CD4-positive, alpha-beta T cell treated with Interleukin-15 for 1 hour (primary cell): ENCODE measurements around the gene SLC22A12.

ENCODE experiments used
- DNase-seq: peaks from one replicate; pipeline ENCODE4 v3.0.0-alpha.2; 2020

SLC22A12 gene

DNA sequence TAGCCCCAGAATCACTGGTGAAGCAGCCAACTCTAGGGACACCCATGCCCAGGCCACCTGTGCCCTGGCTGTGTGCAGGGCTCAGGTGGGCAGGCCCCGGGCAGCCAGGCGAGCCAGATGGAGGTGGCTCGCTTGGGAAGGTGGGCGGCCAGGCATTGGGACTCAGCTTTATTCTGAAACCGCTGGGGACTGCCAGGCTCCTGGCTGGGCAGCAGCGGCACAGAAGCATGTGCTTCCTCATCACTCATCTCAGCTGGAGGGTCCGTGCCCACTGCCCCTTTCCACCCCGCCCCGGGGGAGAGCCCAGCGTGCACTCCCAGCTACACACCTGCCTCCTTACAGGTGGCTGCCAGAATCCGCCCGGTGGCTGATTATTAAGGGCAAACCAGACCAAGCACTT is 27.1 kb upstream of the SLC22A12 start:
- no peak for DNase-seq

DNA sequence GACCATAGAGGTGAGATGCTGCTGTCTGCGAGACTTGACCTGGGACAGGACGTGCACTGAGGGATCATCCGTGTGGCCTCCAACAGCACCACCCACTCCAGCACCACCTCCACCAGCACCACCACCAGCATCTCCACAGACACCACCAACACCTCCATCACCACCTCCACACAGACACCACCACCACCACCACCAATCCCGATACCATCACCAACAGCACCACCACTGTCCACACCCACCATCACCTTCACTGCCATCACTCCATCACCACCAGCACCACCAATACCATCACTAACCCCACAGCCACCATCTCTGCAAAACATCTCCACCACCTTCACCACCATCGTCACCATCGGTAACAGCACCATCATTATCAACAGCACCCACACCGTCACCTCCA is 26.6 kb upstream of the SLC22A12 start:
- DNase-seq = no peak

DNA sequence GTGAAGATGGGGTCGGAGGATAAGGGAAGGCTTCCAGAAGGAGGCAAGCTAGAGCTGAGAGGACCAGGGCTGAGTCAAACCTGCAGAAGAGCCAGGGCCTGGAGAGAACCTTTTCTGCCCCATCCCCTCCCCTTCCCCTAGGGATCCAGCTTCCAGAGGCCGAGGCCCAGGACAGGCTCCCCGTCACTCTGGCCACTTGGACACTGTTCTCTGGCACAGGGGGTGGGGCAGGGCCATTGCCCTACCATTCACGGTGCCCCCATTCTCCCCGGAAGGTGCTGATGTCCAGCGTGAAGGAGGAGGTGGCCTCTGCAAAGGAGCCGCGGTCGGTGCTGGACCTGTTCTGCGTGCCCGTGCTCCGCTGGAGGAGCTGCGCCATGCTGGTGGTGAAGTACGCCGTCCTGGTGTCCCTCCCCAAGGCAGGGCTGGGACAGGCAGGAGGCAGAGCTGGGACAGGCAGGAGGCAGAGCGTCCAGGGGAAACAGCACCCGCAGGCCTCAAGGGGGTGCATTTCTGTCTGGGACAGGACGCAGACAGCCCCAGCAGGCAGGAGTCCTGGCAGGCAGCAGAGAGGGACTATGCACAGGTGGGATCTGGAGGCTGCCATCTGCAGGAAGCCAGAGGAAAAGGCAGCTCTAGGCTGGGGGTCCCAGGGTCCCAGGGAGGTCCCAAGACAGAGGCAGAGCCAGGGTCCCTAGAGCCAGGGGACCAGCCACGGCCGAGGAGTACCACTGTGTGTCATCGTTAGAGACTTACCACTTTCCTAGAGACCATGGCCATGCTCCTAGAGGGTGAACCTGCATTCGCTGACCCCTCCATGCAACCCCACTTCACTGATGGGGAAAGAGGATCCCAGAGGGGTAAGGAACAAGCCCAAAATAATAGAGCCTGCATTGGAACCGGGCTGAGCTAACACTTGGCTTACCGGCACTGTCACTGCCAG is 25.8 kb upstream of the SLC22A12 start:
- no peak for DNase-seq

- no peak for DNase-seq
Observed at GRCh38 chr11:64566042-64566914, 24.7 kb upstream of the SLC22A12 start.

- no peak for DNase-seq
Observed at GRCh38 chr11:64566915-64567891, 23.8 kb upstream of the SLC22A12 start.

DNA sequence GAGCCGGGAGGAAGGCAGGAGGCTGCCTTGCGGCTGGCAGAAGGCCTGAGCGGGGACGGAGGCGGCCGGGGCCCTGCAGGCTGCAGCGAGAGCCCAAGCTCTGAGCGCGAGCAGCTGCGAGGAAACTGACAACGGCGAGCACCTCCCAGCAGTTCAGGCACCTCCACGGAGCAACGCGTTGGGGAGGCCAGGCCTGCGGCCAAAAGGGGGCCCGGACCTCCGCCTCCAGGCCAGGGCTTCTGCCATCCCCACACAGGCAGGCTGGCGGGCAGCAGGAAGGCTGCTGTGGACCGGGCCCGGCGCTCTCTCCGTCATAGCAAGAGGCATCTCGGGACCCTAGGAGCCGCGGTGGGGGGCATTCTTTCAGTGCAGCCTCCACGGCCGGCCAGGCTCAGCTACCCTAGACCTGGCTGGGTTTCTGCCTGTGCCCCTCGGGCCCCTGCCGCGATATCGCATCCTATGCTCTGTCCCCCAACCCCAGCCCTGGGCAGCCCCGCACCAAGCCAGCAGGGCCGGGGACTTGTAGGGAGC is 22.9 kb upstream of the SLC22A12 start:
- no peak for DNase-seq

DNA sequence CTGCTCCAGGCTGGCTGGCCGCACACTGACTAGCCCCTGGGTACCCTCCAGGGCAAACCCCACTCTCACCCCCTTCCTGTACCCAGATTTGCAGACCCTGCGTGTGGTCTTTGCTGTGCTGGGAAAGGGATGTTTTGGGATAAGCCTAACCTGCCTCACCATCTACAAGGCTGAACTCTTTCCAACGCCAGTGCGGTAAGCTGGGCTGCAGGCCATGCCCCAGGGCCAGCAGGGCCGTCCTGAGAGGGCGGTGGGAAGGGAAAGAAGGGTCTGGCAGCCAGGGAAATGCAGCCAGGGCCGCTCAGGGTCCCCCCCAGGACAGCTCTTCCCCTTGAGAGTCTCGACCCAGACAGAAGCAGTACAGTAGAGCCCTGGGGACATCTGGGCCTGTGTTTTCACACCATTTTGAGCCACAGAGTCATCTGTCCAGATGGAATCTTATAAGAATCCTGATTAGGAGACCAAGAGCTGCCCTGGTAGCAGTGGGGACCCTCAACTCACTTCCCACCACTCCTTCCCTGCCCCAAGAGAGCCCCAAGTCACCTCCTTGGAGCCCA is 22.4 kb upstream of the SLC22A12 start:
- no peak for DNase-seq

GRCh38 chr11:64569300-64569970 is 21.6 kb upstream of the SLC22A12 start:
- DNase-seq = no peak

DNA sequence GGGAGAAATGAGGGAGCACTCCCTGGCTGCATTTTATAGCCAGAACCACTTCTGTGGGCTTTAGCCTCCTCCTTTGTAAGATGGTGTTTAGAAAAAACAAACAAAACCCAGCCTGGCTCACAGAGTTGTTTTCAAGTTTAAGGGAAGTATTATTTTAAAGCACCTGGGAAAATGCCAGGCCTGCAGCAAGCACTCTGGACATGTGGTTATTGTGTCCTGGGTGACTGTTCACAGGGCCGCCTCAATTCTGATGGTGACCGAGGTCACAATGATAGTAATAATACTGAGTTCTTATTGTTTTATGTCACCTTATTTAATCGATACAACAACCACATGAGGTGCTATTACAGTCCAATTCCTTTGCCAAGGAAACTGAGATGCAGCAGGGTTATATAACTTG is 20.7 kb upstream of the SLC22A12 start:
- no peak for DNase-seq

DNA sequence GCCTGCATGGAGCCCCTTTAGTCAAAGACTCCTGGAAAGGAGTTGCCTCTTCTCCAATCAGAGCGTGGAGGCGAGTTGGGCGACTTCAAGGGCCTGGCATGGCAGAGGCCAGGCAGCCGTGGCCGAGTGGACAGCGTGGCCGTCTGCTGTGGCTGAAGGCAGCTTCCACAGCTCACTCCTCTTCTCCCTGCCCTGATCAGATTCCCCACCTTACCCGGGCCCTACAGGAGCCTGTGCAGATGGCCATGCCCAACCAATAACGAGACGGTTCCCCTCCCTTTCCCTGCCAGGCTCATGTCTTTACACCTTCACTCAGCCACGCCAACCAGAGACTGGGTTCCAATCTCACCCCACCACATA is 20.0 kb upstream of the SLC22A12 start:
- DNase-seq = no peak

GRCh38 chr11:64571410-64572091 is 19.5 kb upstream of the SLC22A12 start:
- DNase-seq = no peak

- no peak for DNase-seq
Observed at GRCh38 chr11:64572143-64572542, 18.9 kb upstream of the SLC22A12 start.

- DNase-seq = no peak
Observed at GRCh38 chr11:64577202-64577601, 13.8 kb upstream of the SLC22A12 start.

- no peak for DNase-seq
Observed at GRCh38 chr11:64580412-64580811, 10.6 kb upstream of the SLC22A12 start.

DNA sequence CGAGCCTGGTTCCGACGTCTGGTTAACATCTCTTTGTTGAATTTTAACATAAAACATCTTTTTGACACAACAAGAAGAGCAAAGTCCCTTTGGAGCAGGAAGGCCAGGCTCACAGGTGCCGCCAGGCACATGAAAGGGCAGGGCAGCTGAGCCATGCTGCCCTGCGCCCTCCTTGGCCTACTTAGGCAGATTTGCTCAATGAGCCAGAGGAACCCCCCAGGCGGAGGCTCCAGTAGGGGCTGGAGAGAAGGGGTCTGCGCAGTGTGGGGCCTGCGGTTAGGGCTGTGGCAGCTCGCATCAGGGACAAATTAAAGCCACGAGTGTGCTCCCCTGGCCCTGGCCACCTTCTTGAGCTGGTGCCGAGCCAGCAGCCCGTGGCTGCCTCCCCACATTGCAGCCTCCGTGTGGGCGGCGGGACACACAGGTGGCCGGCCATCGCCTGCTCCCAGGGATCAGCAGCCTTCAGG is 9.9 kb upstream of the SLC22A12 start:
- DNase-seq = no peak

DNA sequence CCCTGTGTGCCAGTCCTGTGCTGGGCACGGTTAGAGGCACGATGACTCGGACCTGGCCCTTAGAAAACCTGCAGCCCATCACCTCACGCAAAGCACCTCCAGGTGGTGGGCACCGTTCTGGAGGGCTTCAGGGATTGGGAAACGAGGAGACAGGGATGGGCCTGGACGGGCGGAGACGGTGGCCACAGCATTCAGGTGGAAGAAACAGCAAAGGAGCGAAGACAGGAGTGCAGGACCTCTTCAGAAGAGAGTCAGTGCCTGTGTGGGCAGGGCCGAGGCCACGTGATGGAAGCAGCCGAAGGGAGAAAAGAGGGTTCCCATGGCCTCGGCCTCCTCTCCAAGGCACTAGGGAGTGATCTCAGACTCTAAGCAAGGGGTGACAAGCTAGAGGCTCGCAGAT is 8.1 kb upstream of the SLC22A12 start:
- no peak for DNase-seq

DNA sequence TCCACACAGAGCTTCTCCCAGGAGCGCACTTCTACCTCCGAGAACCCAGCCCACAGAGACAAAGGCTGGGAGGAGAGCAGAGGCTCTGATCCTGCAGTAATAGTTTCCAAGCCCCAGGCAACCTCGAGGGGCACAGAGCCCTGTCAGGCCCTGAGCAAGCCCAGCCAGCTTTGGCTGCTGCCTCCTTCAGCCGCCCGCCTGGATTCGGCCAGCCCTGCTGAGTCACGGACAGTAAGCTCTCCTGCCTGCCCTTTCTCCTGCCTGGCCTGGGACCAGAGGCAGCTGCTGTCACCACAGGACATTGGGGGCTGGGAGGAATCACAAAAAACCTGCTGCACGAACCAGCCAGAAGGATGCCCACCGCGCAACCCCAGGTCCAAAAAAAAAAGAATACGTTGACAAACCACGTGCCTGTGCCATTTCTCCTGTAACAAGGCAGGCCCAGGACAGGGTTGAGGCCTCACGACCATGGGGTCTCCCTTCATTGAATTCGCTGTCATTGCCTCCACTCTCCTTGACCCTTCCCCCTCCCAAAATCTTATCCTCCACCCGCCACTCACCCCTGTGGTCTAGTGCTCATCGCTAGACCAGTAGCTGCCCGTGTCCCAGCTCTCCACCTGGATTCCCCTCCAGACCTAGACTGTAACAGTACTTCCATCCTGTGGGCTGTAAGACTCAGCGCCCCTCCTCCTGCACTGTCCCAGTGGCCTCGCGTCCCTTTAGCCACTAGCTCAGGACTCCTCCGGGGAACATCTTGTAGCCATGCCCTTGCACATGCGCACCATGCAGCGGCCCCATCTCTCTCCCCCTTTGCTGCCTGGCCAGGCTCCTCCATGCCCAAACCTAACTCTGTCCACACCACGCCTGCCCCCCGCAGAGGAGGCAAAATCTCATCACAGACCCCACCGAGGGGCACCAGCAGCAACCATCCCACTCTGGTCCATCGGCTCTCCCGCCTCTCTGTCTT is 7.4 kb upstream of the SLC22A12 start:
- no peak for DNase-seq

DNA sequence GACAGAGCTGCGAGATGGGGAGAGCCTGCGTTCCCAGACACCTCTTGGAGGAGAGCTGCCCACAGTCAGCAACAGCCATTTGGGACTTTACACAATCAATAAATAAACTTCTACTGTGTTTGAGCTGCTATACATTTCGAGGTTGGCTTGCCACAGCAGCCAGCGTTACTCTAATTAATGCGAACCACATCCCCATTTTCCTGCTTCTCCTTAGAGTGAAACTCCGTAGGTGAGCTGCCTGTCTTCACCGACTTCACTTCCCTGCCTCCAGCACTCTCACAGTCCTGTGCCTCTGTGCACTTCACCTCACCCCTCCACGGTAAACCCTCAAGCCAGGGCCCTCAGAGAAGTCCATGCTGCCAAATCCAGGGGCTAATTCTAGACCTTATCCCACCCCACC is 5.9 kb upstream of the SLC22A12 start:
- no peak for DNase-seq

DNA sequence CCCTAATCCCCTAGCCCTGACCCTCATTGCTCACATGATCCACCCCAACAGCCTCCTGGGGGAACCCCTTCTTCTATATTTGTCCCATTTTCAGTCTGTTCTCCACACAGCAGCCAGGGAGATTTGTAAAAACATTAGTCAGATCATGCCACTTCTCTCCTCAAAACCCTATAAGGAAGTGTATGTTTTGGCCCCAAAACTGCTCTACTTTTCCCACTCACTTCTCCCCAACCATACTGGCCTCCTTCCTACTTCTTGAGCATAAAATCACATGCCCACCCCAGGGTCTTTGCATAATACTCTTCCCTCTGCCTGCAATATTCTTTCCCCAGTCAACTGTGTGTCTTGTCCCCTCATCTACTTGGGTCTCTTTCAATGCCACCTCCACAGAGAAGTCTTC is 4.7 kb upstream of the SLC22A12 start:
- DNase-seq = no peak

DNA sequence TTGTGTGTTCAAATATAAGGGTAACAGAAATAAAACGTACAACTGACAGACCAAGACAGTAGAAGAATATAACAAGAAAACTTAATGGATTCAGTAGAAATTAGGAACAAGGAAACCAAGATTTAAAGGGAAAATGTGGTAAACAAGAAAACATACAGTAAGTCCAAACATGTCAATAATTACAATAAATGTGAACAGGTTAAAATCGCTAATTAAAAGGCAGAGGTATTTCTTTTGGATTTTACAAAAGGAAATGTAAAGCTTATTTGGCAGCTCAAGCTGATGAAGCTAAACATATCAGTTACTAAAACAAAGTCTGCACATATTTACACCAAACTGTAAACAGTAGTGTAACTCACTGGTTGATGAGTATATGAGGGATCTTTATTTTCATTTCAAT is 2.3 kb upstream of the SLC22A12 start:
- no peak for DNase-seq
